HEK293 (cell line): ENCODE results near the gene CXCL1.

Source experiments
- CTCF ChIA-PET: fragments of 350-600 bp; formaldehyde crosslinking; extraction: SDS; loops from one replicate; lab custom pipeline; 2021; ENCODE audit warnings: antibody characterized with exemption; lab: Yijun Ruan, JAX
- POLR2A ChIA-PET: fragments of 300-600 bp; formaldehyde crosslinking; extraction: SDS; loops from one replicate; lab custom pipeline; 2020; ENCODE audit warnings: antibody characterized with exemption, inconsistent platforms; lab: Yijun Ruan, JAX
- H3K27ac ChIP-seq: fragments of 200-500 bp; sonication (Bioruptor generic); 2 replicates; pipeline ENCODE4 v1.5.1; 2014; ENCODE audit warnings: low read depth, low read length, control low read depth, inconsistent platforms; ENCODE audit errors: extremely low read depth
- H3K36me3 ChIP-seq, 2 experiments: fragments of 200-500 bp in 1 of 2; sonication (Bioruptor generic) in 1 of 2; 1 replicate in 1 of 2; 2 replicates in 1 of 2; pipeline ENCODE4 v1.5.1; 2014 to 2017; ENCODE audit warnings: inconsistent platforms in 2 of 2, low read length in 2 of 2; ENCODE audit not compliant: control insufficient read depth in 2 of 2, insufficient read depth in 1 of 2
- H3K4me1 ChIP-seq: fragments of 200-500 bp; sonication (Bioruptor generic); 2 replicates; pipeline ENCODE4 v1.5.1; 2014; ENCODE audit warnings: mild to moderate bottlenecking, low read length, inconsistent platforms; ENCODE audit not compliant: control insufficient read depth, insufficient read depth
- H3K4me3 ChIP-seq: 2 replicates; pipeline ENCODE4 v1.5.1; 2011; ENCODE audit warnings: low read depth, mild to moderate bottlenecking, control low read depth, low read length, moderate library complexity
- H3K9me3 ChIP-seq: fragments of 200-500 bp; sonication (Bioruptor generic); 2 replicates; pipeline ENCODE4 v1.5.1; 2014; ENCODE audit warnings: low read depth, low read length, inconsistent platforms; ENCODE audit not compliant: control insufficient read depth, insufficient read depth
- ATF2 ChIP-seq: fragments of 450-650 bp; formaldehyde crosslinking; IDR thresholded peaks from 2 replicates; pipeline ENCODE4 v1.5.1; 2016; ENCODE audit warnings: missing biosample characterization, missing genetic modification characterization, low read depth
- MZF1 ChIP-seq: fragments of 450-650 bp; formaldehyde crosslinking; IDR thresholded peaks from 2 replicates; pipeline ENCODE4 v1.5.1; 2017; ENCODE audit warnings: missing biosample characterization, missing genetic modification characterization, borderline replicate concordance
- SCRT1 ChIP-seq: fragments of 450-650 bp; formaldehyde crosslinking; IDR thresholded peaks from 2 replicates; pipeline ENCODE4 v1.5.1; 2016; ENCODE audit warnings: missing biosample characterization, missing genetic modification characterization, borderline replicate concordance
- SETDB1 ChIP-seq: IDR thresholded peaks from one replicate; pipeline ENCODE4 v1.6.1; 2017; ENCODE audit warnings: mild to moderate bottlenecking, low read length, moderate library complexity, mixed read lengths; ENCODE audit not compliant: insufficient read length
- ZBTB17 ChIP-seq: fragments of 450-650 bp; formaldehyde crosslinking; IDR thresholded peaks from 2 replicates; pipeline ENCODE4 v1.5.1; 2016; ENCODE audit warnings: missing biosample characterization, missing genetic modification characterization
- ZBTB21 ChIP-seq: fragments of 450-650 bp; formaldehyde crosslinking; IDR thresholded peaks from 2 replicates; pipeline ENCODE4 v1.5.1; 2017; ENCODE audit warnings: missing biosample characterization, missing genetic modification characterization
- ZBTB7A ChIP-seq: fragments of 450-650 bp; formaldehyde crosslinking; IDR thresholded peaks from 2 replicates; pipeline ENCODE4 v1.5.1; 2016; ENCODE audit warnings: low read depth, missing biosample characterization, missing genetic modification characterization
- ZNF138 ChIP-seq: fragments of 450-650 bp; formaldehyde crosslinking; IDR thresholded peaks from 2 replicates; pipeline ENCODE4 v1.5.1; 2016; ENCODE audit warnings: missing biosample characterization, missing genetic modification characterization, borderline replicate concordance
- ZNF214 ChIP-seq: fragments of 450-650 bp; formaldehyde crosslinking; IDR thresholded peaks from 2 replicates; pipeline ENCODE4 v1.5.1; 2017; ENCODE audit warnings: missing biosample characterization, mild to moderate bottlenecking, missing genetic modification characterization, borderline replicate concordance
- ZNF24 ChIP-seq: fragments of 450-650 bp; formaldehyde crosslinking; IDR thresholded peaks from 2 replicates; pipeline ENCODE4 v1.5.1; 2016; ENCODE audit warnings: missing biosample characterization, missing genetic modification characterization
- ZNF416 ChIP-seq: fragments of 450-650 bp; formaldehyde crosslinking; IDR thresholded peaks from 2 replicates; pipeline ENCODE4 v1.5.1; 2016; ENCODE audit warnings: missing biosample characterization, missing genetic modification characterization
- ZNF544 ChIP-seq: fragments of 450-650 bp; formaldehyde crosslinking; IDR thresholded peaks from 2 replicates; pipeline ENCODE4 v1.5.0; 2017; ENCODE audit warnings: missing biosample characterization, missing genetic modification characterization
- ZNF624 ChIP-seq: fragments of 450-650 bp; formaldehyde crosslinking; IDR thresholded peaks from 2 replicates; pipeline ENCODE4 v1.5.1; 2017; ENCODE audit warnings: missing biosample characterization, missing genetic modification characterization
- ZNF629 ChIP-seq: fragments of 450-650 bp; formaldehyde crosslinking; IDR thresholded peaks from 2 replicates; pipeline ENCODE4 v1.5.1; 2017; ENCODE audit warnings: missing biosample characterization, missing genetic modification characterization
- ZNF639 ChIP-seq: fragments of 450-650 bp; formaldehyde crosslinking; IDR thresholded peaks from 2 replicates; pipeline ENCODE4 v1.5.1; 2016; ENCODE audit warnings: missing biosample characterization, missing genetic modification characterization
- ZNF658 ChIP-seq: fragments of 450-650 bp; formaldehyde crosslinking; IDR thresholded peaks from 2 replicates; pipeline ENCODE4; 2016; ENCODE audit warnings: missing biosample characterization, missing genetic modification characterization
- ZNF660 ChIP-seq: fragments of 450-650 bp; IDR thresholded peaks from 2 replicates; pipeline ENCODE4 v1.5.1; 2018; ENCODE audit warnings: missing biosample characterization, mild to moderate bottlenecking, missing genetic modification characterization
- ZSCAN16 ChIP-seq: fragments of 450-650 bp; formaldehyde crosslinking; IDR thresholded peaks from 2 replicates; pipeline ENCODE4 v1.5.1; 2016; ENCODE audit warnings: missing biosample characterization, missing genetic modification characterization
- ZSCAN4 ChIP-seq: fragments of 450-650 bp; formaldehyde crosslinking; IDR thresholded peaks from 2 replicates; pipeline ENCODE4 v1.5.1; 2017; ENCODE audit warnings: missing biosample characterization, missing genetic modification characterization
- ZXDB ChIP-seq: fragments of 450-650 bp; formaldehyde crosslinking; IDR thresholded peaks from 2 replicates; pipeline ENCODE4 v1.5.1; 2016; ENCODE audit warnings: missing biosample characterization, missing genetic modification characterization
- TF ChIP-seq, protein P1 (sequence below): fragments of 450-650 bp; formaldehyde crosslinking; IDR thresholded peaks from 2 replicates; pipeline ENCODE4 v1.5.1; 2016; ENCODE audit warnings: missing biosample characterization, missing genetic modification characterization
- TF ChIP-seq, protein P2 (sequence below): fragments of 450-650 bp; formaldehyde crosslinking; IDR thresholded peaks from 2 replicates; pipeline ENCODE4 v1.5.1; 2016; ENCODE audit warnings: missing biosample characterization, missing genetic modification characterization, low read depth
- TF ChIP-seq, protein P3 (sequence below): fragments of 450-650 bp; formaldehyde crosslinking; IDR thresholded peaks from 2 replicates; pipeline ENCODE4 v1.5.1; 2016; ENCODE audit warnings: missing biosample characterization, missing genetic modification characterization

Gene CXCL1

DNA sequence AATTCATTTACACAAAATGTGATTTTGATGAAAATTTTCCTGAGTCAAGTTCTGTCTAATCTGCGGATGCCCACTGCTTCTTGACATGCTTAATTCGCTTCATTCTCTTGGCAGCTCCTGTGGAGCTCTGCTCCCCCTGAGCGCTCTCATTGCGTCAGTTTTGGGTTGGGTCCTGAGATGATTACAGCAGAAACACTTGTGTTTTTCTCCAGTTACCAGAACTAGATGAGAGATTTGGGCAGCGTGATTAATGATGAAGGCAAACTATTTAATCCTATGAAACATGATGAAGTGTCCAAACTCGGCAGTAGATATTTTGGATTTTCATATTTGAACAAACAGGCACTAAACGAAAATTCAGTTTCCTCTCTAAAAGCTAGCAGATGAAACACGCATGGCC, 4.2 kb upstream of the CXCL1 start (continued):
- TF ChIP-seq ZNF660, result peak; percentile 79; the same call in 1 of the 2 replicates
- TF ChIP-seq ZBTB7A (tag by site-specific recombination), result no peak
- TF ChIP-seq ZNF138 (tag by site-specific recombination), result no peak
- TF ChIP-seq, protein P1, sequence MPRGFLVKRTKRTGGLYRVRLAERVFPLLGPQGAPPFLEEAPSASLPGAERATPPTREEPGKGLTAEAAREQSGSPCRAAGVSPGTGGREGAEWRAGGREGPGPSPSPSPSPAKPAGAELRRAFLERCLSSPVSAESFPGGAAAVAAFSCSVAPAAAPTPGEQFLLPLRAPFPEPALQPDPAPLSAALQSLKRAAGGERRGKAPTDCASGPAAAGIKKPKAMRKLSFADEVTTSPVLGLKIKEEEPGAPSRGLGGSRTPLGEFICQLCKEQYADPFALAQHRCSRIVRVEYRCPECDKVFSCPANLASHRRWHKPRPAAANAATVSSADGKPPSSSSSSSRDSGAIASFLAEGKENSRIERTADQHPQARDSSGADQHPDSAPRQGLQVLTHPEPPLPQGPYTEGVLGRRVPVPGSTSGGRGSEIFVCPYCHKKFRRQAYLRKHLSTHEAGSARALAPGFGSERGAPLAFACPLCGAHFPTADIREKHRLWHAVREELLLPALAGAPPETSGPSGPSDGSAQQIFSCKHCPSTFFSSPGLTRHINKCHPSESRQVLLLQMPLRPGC (tag by site-specific recombination), result no peak
- no peak for TF ChIP-seq ZNF639 (tag by site-specific recombination)
- no peak for TF ChIP-seq ZSCAN16 (tag by site-specific recombination)
- no peak for TF ChIP-seq ZBTB17 (tag by site-specific recombination)
- TF ChIP-seq ZNF24, result no peak

DNA sequence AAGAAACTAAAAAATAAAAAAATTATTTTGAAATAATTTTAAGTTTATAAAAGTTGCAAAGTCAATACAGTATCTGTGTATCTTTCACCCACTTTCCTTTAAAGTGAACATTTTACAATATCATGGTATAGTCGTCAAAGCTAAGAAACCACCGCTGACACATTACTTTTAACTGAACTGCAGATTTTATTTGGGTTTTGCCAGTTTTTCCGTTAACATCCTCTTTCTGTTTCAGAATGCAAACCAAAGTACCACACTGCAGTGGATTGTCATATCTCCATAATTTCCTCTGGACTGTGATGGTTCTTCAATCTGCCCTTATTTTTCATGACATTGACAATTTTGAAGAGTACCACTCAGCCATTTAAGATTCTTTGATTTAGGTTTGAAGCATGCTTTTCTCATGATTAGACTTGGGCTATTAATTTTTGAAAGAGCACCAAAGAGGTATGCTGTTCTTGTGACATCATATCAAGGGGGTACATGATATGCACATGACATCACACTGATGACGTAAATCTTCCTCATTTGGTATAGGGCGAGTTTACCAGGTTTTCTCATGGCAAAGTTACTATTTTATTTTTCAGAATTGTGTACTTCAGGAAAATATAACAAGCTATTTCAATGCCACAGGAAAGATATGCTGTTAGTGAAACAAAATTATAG, 3.6 kb upstream of the CXCL1 start:
- ChIA-PET CTCF (interaction anchor here (1.2 to 2.1 kb wide), 3 partner anchors 12 to 202 kb away, joined by 3 to 10 read pairs (median 5); partner anchors contain the start of gene PF4V1), POLR2A (no interaction called here)
- no peaks in the 10 kb centered on the region for H3K36me3 ChIP-seq
- H3K4me1 ChIP-seq, result no peaks in the 10 kb centered on the region
- H3K4me3 ChIP-seq, result no peak overlapping the region
- TF ChIP-seq ZSCAN4 (tag by site-specific recombination) (no peak), ZNF629 (tag by site-specific recombination) (peak; percentile 71), SETDB1 (no peak), SCRT1 (tag by site-specific recombination) (no peak), ZNF214 (tag by site-specific recombination) (no peak), ZNF416 (tag by site-specific recombination) (no peak), ZBTB21 (tag by site-specific recombination) (peak; percentile 69), ZXDB (no peak), ATF2 (tag by site-specific recombination) (0 out of 2 replicates have a peak, but pooled peaks have one; percentile 26), ZNF624 (tag by site-specific recombination) (no peak), MZF1 (tag by site-specific recombination) (no peak), ZNF658 (tag by site-specific recombination) (no peak), ZNF544 (tag by site-specific recombination) (no peak)
- TF ChIP-seq, protein P2, sequence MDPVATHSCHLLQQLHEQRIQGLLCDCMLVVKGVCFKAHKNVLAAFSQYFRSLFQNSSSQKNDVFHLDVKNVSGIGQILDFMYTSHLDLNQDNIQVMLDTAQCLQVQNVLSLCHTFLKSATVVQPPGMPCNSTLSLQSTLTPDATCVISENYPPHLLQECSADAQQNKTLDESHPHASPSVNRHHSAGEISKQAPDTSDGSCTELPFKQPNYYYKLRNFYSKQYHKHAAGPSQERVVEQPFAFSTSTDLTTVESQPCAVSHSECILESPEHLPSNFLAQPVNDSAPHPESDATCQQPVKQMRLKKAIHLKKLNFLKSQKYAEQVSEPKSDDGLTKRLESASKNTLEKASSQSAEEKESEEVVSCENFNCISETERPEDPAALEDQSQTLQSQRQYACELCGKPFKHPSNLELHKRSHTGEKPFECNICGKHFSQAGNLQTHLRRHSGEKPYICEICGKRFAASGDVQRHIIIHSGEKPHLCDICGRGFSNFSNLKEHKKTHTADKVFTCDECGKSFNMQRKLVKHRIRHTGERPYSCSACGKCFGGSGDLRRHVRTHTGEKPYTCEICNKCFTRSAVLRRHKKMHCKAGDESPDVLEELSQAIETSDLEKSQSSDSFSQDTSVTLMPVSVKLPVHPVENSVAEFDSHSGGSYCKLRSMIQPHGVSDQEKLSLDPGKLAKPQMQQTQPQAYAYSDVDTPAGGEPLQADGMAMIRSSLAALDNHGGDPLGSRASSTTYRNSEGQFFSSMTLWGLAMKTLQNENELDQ (tag by site-specific recombination), result no peak
- TF ChIP-seq, protein P3, sequence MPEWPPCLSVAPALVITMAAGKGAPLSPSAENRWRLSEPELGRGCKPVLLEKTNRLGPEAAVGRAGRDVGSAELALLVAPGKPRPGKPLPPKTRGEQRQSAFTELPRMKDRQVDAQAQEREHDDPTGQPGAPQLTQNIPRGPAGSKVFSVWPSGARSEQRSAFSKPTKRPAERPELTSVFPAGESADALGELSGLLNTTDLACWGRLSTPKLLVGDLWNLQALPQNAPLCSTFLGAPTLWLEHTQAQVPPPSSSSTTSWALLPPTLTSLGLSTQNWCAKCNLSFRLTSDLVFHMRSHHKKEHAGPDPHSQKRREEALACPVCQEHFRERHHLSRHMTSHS (tag by site-specific recombination), result no peak
- H3K9me3 ChIP-seq, result no peaks in the 10 kb centered on the region
- H3K27ac ChIP-seq, result no peak overlapping the region
